Measurements from ENCODE around the gene VWA3A.

Gene VWA3A

GRCh38 chr16:22184615-22184968 lies 92.3 kb downstream of the VWA3A start:
- no peaks in the 10 kb centered on the region for H3K36me3 ChIP-seq (replicated peaks)
- H3K9me3 ChIP-seq, result no peaks in the 10 kb centered on the region
- peaks cover 7% of the 10 kb centered on the region; the same call in 1 of the 2 replicates for H3K27me3 ChIP-seq (ENCODE audit: low read depth)
- in situ Hi-C loops (cut with MboI; ENCODE audit: low sequenced_read_pairs), result loop anchor here (5.0 kb wide), 1 partner anchor 182 kb away; the partner anchor contains the start of gene PDZD9
- no peak overlapping the region for H3K4me3 ChIP-seq
- DNase-seq (ENCODE audit: low spot score in 2 of 2), result no peak
- H3K4me1 ChIP-seq, result no peaks in the 10 kb centered on the region; the same call in 1 of the 2 replicates

DNA sequence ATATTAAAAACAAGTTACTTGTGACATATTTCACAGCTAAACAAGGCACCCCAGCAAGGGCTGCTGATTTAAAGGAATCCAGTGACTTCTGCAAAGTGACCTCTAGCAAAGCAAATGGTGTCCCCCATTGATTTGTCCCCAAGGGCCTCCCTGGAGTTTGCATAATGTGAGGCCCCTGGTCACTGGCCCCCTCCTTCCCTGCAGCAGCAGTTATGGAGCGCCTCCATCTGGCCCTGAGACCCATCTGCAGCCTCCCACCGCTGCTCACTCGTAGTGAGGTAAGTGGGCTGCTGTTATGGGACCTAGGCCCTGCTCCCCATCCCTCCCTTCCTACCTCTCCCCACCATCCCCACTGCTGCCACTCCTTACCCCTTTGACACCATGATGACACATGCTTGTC lies 94.2 kb downstream of the VWA3A start:
- in situ Hi-C loops (cut with MboI; ENCODE audit: low sequenced_read_pairs), result no loop called here
- DNase-seq (ENCODE audit: low spot score in 2 of 2), result peak in 1 of 2 experiments; percentile 54
- Histone ChIP-seq H3K4me1 (peaks cover 4% of the 10 kb centered on the region), H3K27me3 (ENCODE audit: low read depth) (no peaks in the 10 kb centered on the region), H3K4me3 (no peak overlapping the region), H3K9me3 (no peaks in the 10 kb centered on the region), H3K36me3 (replicated peaks) (no peaks in the 10 kb centered on the region)

DNA sequence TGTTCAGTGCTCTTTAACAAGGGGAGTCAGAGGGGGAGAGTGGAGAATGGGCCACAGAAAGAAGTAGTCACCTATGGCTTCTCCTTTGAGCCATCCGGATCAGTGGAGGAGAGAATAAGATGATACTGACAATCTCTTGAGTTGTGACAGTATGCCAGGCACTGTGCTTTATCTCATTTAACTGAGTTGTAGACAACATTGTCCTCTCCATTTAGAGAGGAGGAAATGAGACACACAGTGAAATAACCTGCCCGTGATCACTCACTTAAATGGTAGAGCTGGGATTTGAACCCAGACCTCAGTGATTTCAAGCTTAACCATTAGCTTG lies 95.9 kb downstream of the VWA3A start:
- no peak for DNase-seq (ENCODE audit: low spot score in 2 of 2)
- no peaks in the 10 kb centered on the region for H3K36me3 ChIP-seq (replicated peaks)
- H3K9me3 ChIP-seq, result no peaks in the 10 kb centered on the region
- no peak overlapping the region for H3K4me3 ChIP-seq
- peaks cover 15% of the 10 kb centered on the region for H3K4me1 ChIP-seq
- no peaks in the 10 kb centered on the region for H3K27me3 ChIP-seq (ENCODE audit: low read depth)
- in situ Hi-C loops (cut with MboI; ENCODE audit: low sequenced_read_pairs), result no loop called here

- in situ Hi-C loops (cut with MboI; ENCODE audit: low sequenced_read_pairs), result no loop called here
- Histone ChIP-seq H3K4me1 (peaks cover 15% of the 10 kb centered on the region), H3K4me3 (no peak overlapping the region), H3K9me3 (no peaks in the 10 kb centered on the region), H3K36me3 (replicated peaks) (no peaks in the 10 kb centered on the region), H3K27me3 (ENCODE audit: low read depth) (no peaks in the 10 kb centered on the region)
- DNase-seq (ENCODE audit: low spot score in 2 of 2), result peak; percentile 79 to 83
Measured at GRCh38 chr16:22188595-22189442, 96.5 kb downstream of the VWA3A start.

- Histone ChIP-seq H3K9me3 (no peaks in the 10 kb centered on the region), H3K4me3 (peak overlapping the region; percentile 57), H3K27me3 (ENCODE audit: low read depth) (no peaks in the 10 kb centered on the region), H3K36me3 (replicated peaks) (no peaks in the 10 kb centered on the region), H3K4me1 (peaks cover 15% of the 10 kb centered on the region)
- DNase-seq (ENCODE audit: low spot score in 2 of 2), result no peak
- in situ Hi-C loops (cut with MboI; ENCODE audit: low sequenced_read_pairs), result no loop called here
Measured at GRCh38 chr16:22189473-22190080, 97.2 kb downstream of the VWA3A start.

DNA sequence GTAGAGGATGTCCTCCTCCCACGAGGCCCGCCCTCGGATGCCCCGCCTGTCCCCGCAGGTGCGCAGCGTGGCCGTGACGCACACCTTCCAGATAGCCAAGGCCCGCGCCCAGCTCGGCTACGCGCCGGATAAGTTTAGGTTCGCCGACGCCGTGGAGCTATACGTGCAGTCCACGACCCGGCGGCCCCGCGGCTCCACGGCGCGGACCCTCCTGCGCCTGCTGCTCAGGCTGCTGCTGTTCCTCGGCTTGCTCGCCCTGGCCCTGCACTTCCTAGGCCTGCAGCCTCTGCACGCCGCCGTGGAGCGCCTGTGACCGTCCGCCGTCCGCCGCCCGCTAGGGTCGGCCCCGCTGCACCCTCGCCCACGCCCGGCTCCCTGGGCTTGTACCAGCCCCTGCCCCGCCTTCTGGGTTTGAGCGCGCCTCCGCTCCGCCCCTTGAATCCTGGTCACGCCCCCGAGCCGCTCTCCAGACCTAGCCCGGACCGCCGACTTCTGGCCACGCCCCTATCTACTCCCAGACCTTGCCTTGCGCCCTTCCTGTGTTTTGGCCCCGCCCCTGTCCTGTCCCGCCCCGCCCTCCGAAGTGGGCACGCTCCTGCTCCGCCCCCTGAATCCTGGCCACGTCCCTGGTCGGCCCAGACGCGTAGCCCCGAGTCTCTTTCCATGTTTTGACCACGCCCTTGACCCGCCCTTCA lies 97.9 kb downstream of the VWA3A start:
- Histone ChIP-seq H3K4me3 (peak overlapping the region; percentile 57), H3K36me3 (replicated peaks) (no peaks in the 10 kb centered on the region), H3K4me1 (peaks cover 15% of the 10 kb centered on the region), H3K9me3 (no peaks in the 10 kb centered on the region), H3K27me3 (ENCODE audit: low read depth) (no peaks in the 10 kb centered on the region)
- in situ Hi-C loops (cut with MboI; ENCODE audit: low sequenced_read_pairs), result no loop called here
- DNase-seq (ENCODE audit: low spot score in 2 of 2), result peak in 1 of 2 experiments; percentile 100

DNA sequence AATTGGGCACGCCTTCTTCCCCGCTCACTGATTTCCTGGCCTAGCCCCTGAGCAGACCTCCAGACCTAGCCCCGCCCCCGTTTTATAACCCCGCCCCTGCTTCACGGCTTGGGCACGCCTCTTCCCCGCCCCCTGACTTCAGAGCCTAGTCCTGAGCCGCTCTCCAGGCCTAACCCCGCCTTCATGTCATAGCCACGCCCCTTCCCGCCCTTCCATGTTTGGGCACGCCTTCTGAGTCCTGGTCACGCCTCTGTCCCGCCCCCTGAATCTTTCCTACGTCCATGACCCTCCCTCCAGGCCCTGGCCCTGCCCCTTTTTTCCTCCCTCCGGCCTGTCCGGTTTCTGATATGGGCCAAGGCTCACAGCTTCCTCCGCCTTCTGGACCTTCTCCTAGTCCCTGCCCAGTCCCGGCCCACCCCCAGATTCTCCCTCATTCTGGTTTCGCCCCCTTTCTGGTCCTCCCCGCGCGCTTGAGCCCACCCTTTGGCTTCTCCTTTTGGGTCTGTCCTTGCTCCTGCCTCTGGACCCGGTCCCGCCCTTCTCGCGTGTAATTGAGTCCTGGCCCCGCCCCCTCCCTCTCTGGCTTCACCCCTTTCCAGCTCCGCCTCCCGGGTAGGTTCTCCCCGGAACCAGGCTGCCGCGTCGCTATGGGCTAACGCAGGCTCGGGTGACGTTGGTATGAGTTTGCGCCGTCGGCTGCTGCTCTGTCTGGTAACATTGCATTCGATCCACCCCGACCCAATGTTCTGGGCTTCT lies 98.6 kb downstream of the VWA3A start:
- no peaks in the 10 kb centered on the region for H3K36me3 ChIP-seq (replicated peaks)
- in situ Hi-C loops (cut with MboI; ENCODE audit: low sequenced_read_pairs), result no loop called here
- H3K4me3 ChIP-seq, result peak overlapping the region; percentile 57
- H3K4me1 ChIP-seq, result peaks cover 15% of the 10 kb centered on the region
- no peaks in the 10 kb centered on the region for H3K9me3 ChIP-seq
- peak; percentile 96 to 100 for DNase-seq (ENCODE audit: low spot score in 2 of 2)
- H3K27me3 ChIP-seq (ENCODE audit: low read depth), result no peaks in the 10 kb centered on the region

GRCh38 chr16:22191532-22192260 lies 99.4 kb downstream of the VWA3A start:
- Histone ChIP-seq H3K4me3 (peak overlapping the region; percentile 57), H3K9me3 (no peaks in the 10 kb centered on the region), H3K36me3 (replicated peaks) (no peaks in the 10 kb centered on the region), H3K27me3 (ENCODE audit: low read depth) (no peaks in the 10 kb centered on the region), H3K4me1 (peaks cover 15% of the 10 kb centered on the region)
- DNase-seq (ENCODE audit: low spot score in 2 of 2), result peak in 1 of 2 experiments; percentile 45
- in situ Hi-C loops (cut with MboI; ENCODE audit: low sequenced_read_pairs), result no loop called here

- H3K4me1 ChIP-seq, result peaks cover 15% of the 10 kb centered on the region
Measured at GRCh38 chr16:22192261-22193062, 100.1 kb downstream of the VWA3A start.

GRCh38 chr16:22193063-22193411 lies 100.7 kb downstream of the VWA3A start:
- Histone ChIP-seq H3K4me1 (peaks cover 15% of the 10 kb centered on the region), H3K4me3 (no peak overlapping the region), H3K9me3 (no peaks in the 10 kb centered on the region), H3K36me3 (replicated peaks) (no peaks in the 10 kb centered on the region), H3K27me3 (ENCODE audit: low read depth) (no peaks in the 10 kb centered on the region)
- in situ Hi-C loops (cut with MboI; ENCODE audit: low sequenced_read_pairs), result no loop called here
- no peak for DNase-seq (ENCODE audit: low spot score in 2 of 2)

More at GRCh38 chr16:22192261-22193062, 100.1 kb downstream of the VWA3A start:
- Histone ChIP-seq H3K9me3 (no peaks in the 10 kb centered on the region), H3K4me3 (no peak overlapping the region), H3K27me3 (ENCODE audit: low read depth) (no peaks in the 10 kb centered on the region), H3K36me3 (replicated peaks) (no peaks in the 10 kb centered on the region)
- DNase-seq (ENCODE audit: low spot score in 2 of 2), result peak; percentile 68 to 70
- in situ Hi-C loops (cut with MboI; ENCODE audit: low sequenced_read_pairs), result no loop called here

- no peaks in the 10 kb centered on the region for H3K36me3 ChIP-seq (replicated peaks)
- peaks cover 13% of the 10 kb centered on the region for H3K4me1 ChIP-seq
- no peaks in the 10 kb centered on the region for H3K9me3 ChIP-seq
- no peak for DNase-seq (ENCODE audit: low spot score in 2 of 2)
- in situ Hi-C loops (cut with MboI; ENCODE audit: low sequenced_read_pairs), result no loop called here
- H3K4me3 ChIP-seq, result no peak overlapping the region
- H3K27me3 ChIP-seq (ENCODE audit: low read depth), result no peaks in the 10 kb centered on the region
Measured at GRCh38 chr16:22194707-22195444, 102.5 kb downstream of the VWA3A start.

DNA sequence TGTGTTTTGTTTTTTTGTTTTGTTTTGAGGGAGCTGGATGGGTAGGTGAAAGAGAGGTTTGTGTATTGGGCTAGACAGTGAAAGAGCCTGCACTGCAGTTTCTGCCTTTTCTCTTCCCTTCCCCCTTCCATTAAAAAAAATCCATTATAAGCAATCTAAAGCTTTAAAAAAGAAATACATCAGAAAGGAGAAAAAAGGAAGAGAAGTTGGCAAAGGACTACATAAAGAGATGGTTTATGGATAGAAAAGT lies 103.0 kb downstream of the VWA3A start:
- DNase-seq (ENCODE audit: low spot score in 2 of 2), result no peak
- in situ Hi-C loops (cut with MboI; ENCODE audit: low sequenced_read_pairs), result no loop called here
- Histone ChIP-seq H3K4me3 (no peak overlapping the region), H3K4me1 (peaks cover 11% of the 10 kb centered on the region), H3K27me3 (ENCODE audit: low read depth) (no peaks in the 10 kb centered on the region), H3K36me3 (replicated peaks) (no peaks in the 10 kb centered on the region), H3K9me3 (no peaks in the 10 kb centered on the region)
